DMS53 (cell line): ENCODE results near the gene CDK10.
"Not testable (repeated sequence)": the region's sequence is repeated elsewhere in the genome, so short reads cannot be mapped to it uniquely, and the experiment has no call there.

Source experiments
- DNase-seq: peaks from one replicate; lab custom pipeline; 2025; lab: John Stamatoyannopoulos, UW

The CDK10 gene

GRCh38 chr16:89695875-89696669 is 9.6 kb downstream of the CDK10 start:
- no peak for DNase-seq

GRCh38 chr16:89696670-89697128 is 10.2 kb downstream of the CDK10 start:
- no peak for DNase-seq

GRCh38 chr16:89697161-89697615 is 10.7 kb downstream of the CDK10 start:
- no peak for DNase-seq

- no peak for DNase-seq
Measured at GRCh38 chr16:89697616-89698331, 11.3 kb downstream of the CDK10 start.

GRCh38 chr16:89698717-89699116 is 12.2 kb downstream of the CDK10 start:
- DNase-seq, result not testable (repeated sequence)

GRCh38 chr16:89699629-89700099 is 13.2 kb downstream of the CDK10 start:
- DNase-seq, result not testable (repeated sequence)

GRCh38 chr16:89700100-89700648 is 13.7 kb downstream of the CDK10 start:
- peak; percentile 99 for DNase-seq

- DNase-seq, result peak; percentile 88
Measured at GRCh38 chr16:89700649-89701424, 14.3 kb downstream of the CDK10 start.

GRCh38 chr16:89701425-89702406 is 15.2 kb downstream of the CDK10 start, which contains the start of gene SPATA2L:
SPATA2L (minus strand) TSS chr16:89701705; CDS start chr16:89701232, 473 bp downstream.
- DNase-seq, result peak; percentile 97

- DNase-seq, result no peak
Measured at GRCh38 chr16:89704281-89704680, 17.8 kb downstream of the CDK10 start.

- peak; percentile 41 for DNase-seq
Measured at GRCh38 chr16:89705006-89705405, 18.5 kb downstream of the CDK10 start.

GRCh38 chr16:89706518-89707260 is 20.2 kb downstream of the CDK10 start:
- DNase-seq, result no peak

GRCh38 chr16:89707695-89708094 is 21.2 kb downstream of the CDK10 start:
- DNase-seq, result no peak

GRCh38 chr16:89708481-89708931 is 22.0 kb downstream of the CDK10 start:
- DNase-seq, result no peak

- DNase-seq, result no peak
Measured at GRCh38 chr16:89709166-89709565, 22.7 kb downstream of the CDK10 start.

GRCh38 chr16:89709716-89710432 is 23.4 kb downstream of the CDK10 start:
- no peak for DNase-seq

- DNase-seq, result peak; percentile 30
Measured at GRCh38 chr16:89710709-89711564, 24.4 kb downstream of the CDK10 start.
